ENCODE results near the gene KSR1.
A peak's percentile ranks its signal among the peaks of the same experiment; 100 is the strongest.

Gene KSR1

DNA sequence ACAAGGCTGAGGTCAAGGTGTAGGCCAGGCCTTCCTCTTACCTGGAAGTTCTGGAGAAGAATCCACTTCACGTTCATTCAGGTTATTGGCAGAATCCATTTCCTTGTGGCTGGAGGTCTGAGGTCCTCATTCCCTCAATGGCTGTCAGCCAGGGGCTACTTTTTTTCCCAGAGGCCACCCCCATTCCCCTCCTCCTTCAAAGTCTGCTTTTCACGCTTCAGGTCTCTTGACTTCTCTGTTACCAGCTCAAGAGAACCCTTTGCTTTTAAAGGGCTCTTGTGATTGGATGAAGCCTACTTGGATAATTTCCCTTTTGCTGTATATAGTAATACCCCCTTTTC, 119.6 kb downstream of the KSR1 start:
- H2BK5ac ChIP-seq (ENCODE audit: low read length), result peak overlapping the region; percentile 53
- no peak overlapping the region for H3K4me3 ChIP-seq (ENCODE audit: low read length)
- no peak overlapping the region for H3K4ac ChIP-seq (ENCODE audit: low read depth, low read length)
- no peak overlapping the region for H2BK15ac ChIP-seq (replicated peaks; ENCODE audit: low read depth)
- no peaks in the 10 kb centered on the region for H3K36me3 ChIP-seq (ENCODE audit: control insufficient read depth, insufficient read depth, low read length)
- H3K4me2 ChIP-seq (ENCODE audit: low read length), result no peak overlapping the region
- no peak overlapping the region for H4K5ac ChIP-seq (ENCODE audit: low read length)
- no CpG with 5 or more reads among the region's 2 CpGs for WGBS (ENCODE audit: extremely low coverage, insufficient coverage, low lambda C conversion rate)
- no peak for DNase-seq
- H3K79me2 ChIP-seq (ENCODE audit: control insufficient read depth, insufficient read depth, low read length), result no peaks in the 10 kb centered on the region
- no peak overlapping the region for H3K56ac ChIP-seq (ENCODE audit: low read length)
- no peak overlapping the region for H4K8ac ChIP-seq (ENCODE audit: low read depth, low read length)
- no peak overlapping the region for H3K23ac ChIP-seq (ENCODE audit: low read length)
- H2AK5ac ChIP-seq (ENCODE audit: low read length), result peak overlapping the region; percentile 0
- peaks cover 52% of the 10 kb centered on the region for H3K4me1 ChIP-seq (ENCODE audit: control insufficient read depth, low read depth, low read length)
- H3K27me3 ChIP-seq (ENCODE audit: insufficient read depth, low read length, poor library complexity), result no peaks in the 10 kb centered on the region
- peak overlapping the region; percentile 44 for H3K18ac ChIP-seq (ENCODE audit: low read length)
- H3K9ac ChIP-seq (ENCODE audit: low read length), result no peak overlapping the region
- H3K79me1 ChIP-seq (ENCODE audit: low read length), result peaks cover 9% of the 10 kb centered on the region
- H2BK120ac ChIP-seq (ENCODE audit: low read depth, low read length), result no peak overlapping the region
- no peak overlapping the region for H3K27ac ChIP-seq (ENCODE audit: low read depth, low read length)

DNA sequence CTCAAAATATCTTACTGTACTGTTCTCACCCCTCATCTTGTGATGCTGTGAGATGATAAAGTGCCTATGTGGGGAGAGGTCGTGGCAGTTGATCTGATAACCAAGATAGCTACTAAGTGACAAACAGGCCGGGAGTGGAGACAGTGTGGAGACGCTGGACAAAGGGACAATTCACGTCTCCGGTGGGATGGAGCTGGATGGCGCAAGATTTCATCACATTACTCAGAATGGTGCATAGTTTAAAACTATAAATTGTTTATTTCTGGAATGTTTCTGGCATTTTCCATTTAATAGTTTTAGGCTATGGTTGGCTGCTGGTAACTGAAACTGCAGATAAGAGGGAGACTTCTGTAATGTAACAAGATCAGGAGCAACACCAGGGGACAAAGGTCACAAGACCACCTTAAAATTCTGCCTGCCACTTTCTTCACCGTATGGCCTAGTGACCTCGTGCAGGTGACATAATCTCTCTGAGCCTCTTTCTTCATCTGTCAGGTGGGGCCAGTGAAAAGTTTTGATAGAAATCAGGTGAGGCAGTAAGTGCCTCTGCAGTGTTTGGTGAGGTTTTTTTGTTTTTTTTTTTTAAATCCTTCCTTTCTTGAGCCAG, 120.3 kb downstream of the KSR1 start:
- Histone ChIP-seq H4K5ac (ENCODE audit: low read length) (no peak overlapping the region), H3K4ac (ENCODE audit: low read depth, low read length) (no peak overlapping the region), H3K4me1 (ENCODE audit: control insufficient read depth, low read depth, low read length) (peaks cover 52% of the 10 kb centered on the region), H2BK120ac (ENCODE audit: low read depth, low read length) (no peak overlapping the region), H3K27ac (ENCODE audit: low read depth, low read length) (peak overlapping the region; percentile 44), H3K4me2 (ENCODE audit: low read length) (no peak overlapping the region), H2AK5ac (ENCODE audit: low read length) (no peak overlapping the region), H4K8ac (ENCODE audit: low read depth, low read length) (no peak overlapping the region), H3K79me1 (ENCODE audit: low read length) (peaks cover 4% of the 10 kb centered on the region), H3K4me3 (ENCODE audit: low read length) (no peak overlapping the region), H3K36me3 (ENCODE audit: control insufficient read depth, insufficient read depth, low read length) (no peaks in the 10 kb centered on the region), H3K56ac (ENCODE audit: low read length) (peak overlapping the region; percentile 2), H3K27me3 (ENCODE audit: insufficient read depth, low read length, poor library complexity) (no peaks in the 10 kb centered on the region), H3K9ac (ENCODE audit: low read length) (no peak overlapping the region), H2BK15ac (replicated peaks; ENCODE audit: low read depth) (no peak overlapping the region), H3K79me2 (ENCODE audit: control insufficient read depth, insufficient read depth, low read length) (no peaks in the 10 kb centered on the region), H3K23ac (ENCODE audit: low read length) (no peak overlapping the region), H3K18ac (ENCODE audit: low read length) (peak overlapping the region; percentile 11), H2BK5ac (ENCODE audit: low read length) (no peak overlapping the region)
- no CpG with 5 or more reads among the region's 8 CpGs for WGBS (ENCODE audit: extremely low coverage, insufficient coverage, low lambda C conversion rate)
- DNase-seq, result peak; percentile 75

DNA sequence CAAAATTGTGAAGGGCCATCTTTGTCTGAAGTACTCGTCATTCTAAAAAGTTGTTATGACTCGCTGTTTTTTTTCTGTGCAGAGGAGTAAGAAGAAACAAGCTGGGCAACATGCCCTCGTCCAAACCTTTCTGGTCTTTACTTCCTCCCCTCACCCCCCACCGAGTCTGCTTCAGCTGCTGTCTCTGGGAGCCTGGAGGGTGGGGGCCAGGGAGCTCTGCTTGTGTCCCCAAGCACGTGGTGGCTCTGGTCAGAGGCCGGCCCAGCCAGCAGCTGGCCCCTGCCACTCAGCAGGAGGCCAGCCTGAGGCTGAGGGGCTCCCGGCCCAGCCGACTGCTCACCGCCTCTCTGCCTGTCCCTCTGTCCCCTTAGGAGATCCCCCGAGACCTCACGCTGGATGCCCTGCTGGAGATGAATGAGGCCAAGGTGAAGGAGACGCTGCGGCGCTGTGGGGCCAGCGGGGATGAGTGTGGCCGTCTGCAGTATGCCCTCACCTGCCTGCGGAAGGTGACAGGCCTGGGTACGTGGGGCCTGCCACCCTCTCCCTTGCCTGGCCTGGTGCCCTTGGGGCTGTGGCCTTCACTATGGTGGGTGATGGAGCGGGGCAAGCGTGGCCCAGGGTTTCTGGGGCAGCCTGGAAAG, 121.0 kb downstream of the KSR1 start:
- Histone ChIP-seq H3K79me2 (ENCODE audit: control insufficient read depth, insufficient read depth, low read length) (no peaks in the 10 kb centered on the region), H2AK5ac (ENCODE audit: low read length) (peak overlapping the region; percentile 97), H3K27me3 (ENCODE audit: insufficient read depth, low read length, poor library complexity) (no peaks in the 10 kb centered on the region), H3K79me1 (ENCODE audit: low read length) (peaks cover 4% of the 10 kb centered on the region), H4K8ac (ENCODE audit: low read depth, low read length) (no peak overlapping the region), H3K4me2 (ENCODE audit: low read length) (no peak overlapping the region), H3K4me3 (ENCODE audit: low read length) (no peak overlapping the region), H3K56ac (ENCODE audit: low read length) (peak overlapping the region; percentile 85), H2BK15ac (replicated peaks; ENCODE audit: low read depth) (no peak overlapping the region), H4K5ac (ENCODE audit: low read length) (no peak overlapping the region), H3K18ac (ENCODE audit: low read length) (peak overlapping the region; percentile 5), H3K36me3 (ENCODE audit: control insufficient read depth, insufficient read depth, low read length) (no peaks in the 10 kb centered on the region), H3K23ac (ENCODE audit: low read length) (peak overlapping the region; percentile 54), H3K27ac (ENCODE audit: low read depth, low read length) (peak overlapping the region; percentile 78), H3K4ac (ENCODE audit: low read depth, low read length) (peak overlapping the region; percentile 84), H2BK120ac (ENCODE audit: low read depth, low read length) (no peak overlapping the region), H3K4me1 (ENCODE audit: control insufficient read depth, low read depth, low read length) (peaks cover 47% of the 10 kb centered on the region), H2BK5ac (ENCODE audit: low read length) (peak overlapping the region; percentile 49), H3K9ac (ENCODE audit: low read length) (peak overlapping the region; percentile 57)
- no CpG with 5 or more reads among the region's 20 CpGs for WGBS (ENCODE audit: extremely low coverage, insufficient coverage, low lambda C conversion rate)
- DNase-seq, result peak; percentile 81

DNA sequence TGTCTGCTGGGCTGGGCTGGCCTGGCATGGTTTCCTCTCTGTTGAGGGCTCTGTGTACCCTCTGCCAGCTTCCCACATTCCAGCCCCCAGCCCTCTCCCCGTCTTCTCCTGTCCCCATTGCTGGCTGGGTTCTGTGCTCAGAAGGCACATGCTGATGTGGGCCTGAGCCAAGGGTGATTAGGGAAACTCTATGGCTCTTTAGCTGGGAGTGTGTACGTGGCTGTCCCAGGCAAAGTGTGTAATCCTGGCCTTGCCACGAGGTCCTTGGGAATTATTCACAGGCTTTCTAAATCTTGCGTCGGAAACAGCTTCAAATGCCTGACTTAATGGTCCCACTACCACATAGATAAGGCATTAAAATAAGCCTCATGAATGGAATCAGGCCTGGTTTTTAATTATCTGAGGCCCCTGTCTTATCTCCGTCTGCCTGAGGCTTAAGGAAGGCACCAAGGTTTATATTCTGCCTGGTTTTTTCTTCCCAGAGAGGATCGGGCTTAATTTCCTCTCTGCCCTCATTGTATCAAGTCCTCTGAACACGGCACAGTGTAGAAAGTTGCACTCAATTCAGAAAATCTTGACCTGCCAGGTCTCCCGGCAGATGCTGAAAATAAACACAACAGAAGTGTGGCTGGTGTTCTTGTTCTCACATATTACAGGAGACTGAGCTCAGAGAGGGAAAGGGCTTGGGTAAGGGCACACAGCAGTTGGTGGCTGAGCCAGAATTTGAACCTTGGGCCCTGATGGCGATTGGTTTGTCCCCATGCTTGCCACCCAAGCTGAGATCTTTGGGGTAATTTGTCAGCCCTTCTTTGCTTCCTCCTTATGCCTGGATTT, 121.9 kb downstream of the KSR1 start:
- no peaks in the 10 kb centered on the region for H3K36me3 ChIP-seq (ENCODE audit: control insufficient read depth, insufficient read depth, low read length)
- H2BK120ac ChIP-seq (ENCODE audit: low read depth, low read length), result no peak overlapping the region
- peak overlapping the region; percentile 78 for H3K27ac ChIP-seq (ENCODE audit: low read depth, low read length)
- H3K4me2 ChIP-seq (ENCODE audit: low read length), result no peak overlapping the region
- peak overlapping the region; percentile 54 for H3K23ac ChIP-seq (ENCODE audit: low read length)
- H3K79me2 ChIP-seq (ENCODE audit: control insufficient read depth, insufficient read depth, low read length), result no peaks in the 10 kb centered on the region
- H3K4ac ChIP-seq (ENCODE audit: low read depth, low read length), result peak overlapping the region; percentile 84
- peak overlapping the region; percentile 57 for H3K9ac ChIP-seq (ENCODE audit: low read length)
- H4K5ac ChIP-seq (ENCODE audit: low read length), result no peak overlapping the region
- H4K8ac ChIP-seq (ENCODE audit: low read depth, low read length), result no peak overlapping the region
- H3K56ac ChIP-seq (ENCODE audit: low read length), result peak overlapping the region; percentile 85
- no peak overlapping the region for H3K4me3 ChIP-seq (ENCODE audit: low read length)
- DNase-seq, result peak; percentile 85
- peaks cover 4% of the 10 kb centered on the region for H3K79me1 ChIP-seq (ENCODE audit: low read length)
- WGBS (ENCODE audit: extremely low coverage, insufficient coverage, low lambda C conversion rate), result no CpG with 5 or more reads among the region's 10 CpGs
- peaks cover 40% of the 10 kb centered on the region for H3K4me1 ChIP-seq (ENCODE audit: control insufficient read depth, low read depth, low read length)
- no peaks in the 10 kb centered on the region for H3K27me3 ChIP-seq (ENCODE audit: insufficient read depth, low read length, poor library complexity)
- no peak overlapping the region for H2BK15ac ChIP-seq (replicated peaks; ENCODE audit: low read depth)
- peak overlapping the region; percentile 11 for H3K18ac ChIP-seq (ENCODE audit: low read length)
- H2BK5ac ChIP-seq (ENCODE audit: low read length), result peak overlapping the region; percentile 49
- peak overlapping the region; percentile 66 for H2AK5ac ChIP-seq (ENCODE audit: low read length)

DNA sequence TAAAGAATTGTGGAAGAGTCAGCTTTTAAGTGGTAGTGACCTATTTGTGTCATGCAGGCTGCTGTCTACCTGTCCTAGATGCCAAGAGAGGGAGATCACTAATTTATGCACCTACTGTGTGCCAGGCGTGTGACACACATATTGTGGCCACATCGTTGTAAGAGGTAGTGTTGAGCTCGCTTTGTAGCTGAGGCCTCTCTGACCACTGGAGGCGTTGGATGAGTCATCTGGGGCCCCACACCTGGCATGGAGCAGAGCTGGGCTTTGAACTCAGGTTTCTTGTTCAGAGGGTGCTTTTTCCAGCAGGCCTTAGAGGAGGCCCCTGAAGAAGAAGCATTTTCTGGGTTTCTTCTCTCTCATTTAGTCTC, 122.5 kb downstream of the KSR1 start:
- Histone ChIP-seq H3K4me2 (ENCODE audit: low read length) (no peak overlapping the region), H4K5ac (ENCODE audit: low read length) (no peak overlapping the region), H3K79me2 (ENCODE audit: control insufficient read depth, insufficient read depth, low read length) (no peaks in the 10 kb centered on the region), H2BK120ac (ENCODE audit: low read depth, low read length) (no peak overlapping the region), H3K18ac (ENCODE audit: low read length) (peak overlapping the region; percentile 11), H3K4me3 (ENCODE audit: low read length) (no peak overlapping the region), H3K27me3 (ENCODE audit: insufficient read depth, low read length, poor library complexity) (no peaks in the 10 kb centered on the region), H3K56ac (ENCODE audit: low read length) (peak overlapping the region; percentile 73), H2BK5ac (ENCODE audit: low read length) (no peak overlapping the region), H2AK5ac (ENCODE audit: low read length) (no peak overlapping the region), H3K79me1 (ENCODE audit: low read length) (peaks cover 4% of the 10 kb centered on the region), H3K36me3 (ENCODE audit: control insufficient read depth, insufficient read depth, low read length) (no peaks in the 10 kb centered on the region), H3K23ac (ENCODE audit: low read length) (no peak overlapping the region), H3K27ac (ENCODE audit: low read depth, low read length) (no peak overlapping the region), H3K4ac (ENCODE audit: low read depth, low read length) (no peak overlapping the region), H4K8ac (ENCODE audit: low read depth, low read length) (no peak overlapping the region), H3K4me1 (ENCODE audit: control insufficient read depth, low read depth, low read length) (peaks cover 34% of the 10 kb centered on the region), H2BK15ac (replicated peaks; ENCODE audit: low read depth) (no peak overlapping the region), H3K9ac (ENCODE audit: low read length) (no peak overlapping the region)
- WGBS (ENCODE audit: extremely low coverage, insufficient coverage, low lambda C conversion rate), result no CpG with 5 or more reads among the region's 4 CpGs
- peak; percentile 62 for DNase-seq
